Erythroblast (primary cell): Measurements from ENCODE around the gene RNF17.

ENCODE experiments used
- GATA1 ChIP-seq: IDR thresholded peaks from 2 replicates; pipeline ENCODE4 v1.6.1; 2011; ENCODE audit warnings: low read depth, mild to moderate bottlenecking, control low read depth, low read length, moderate library complexity
- POLR2A ChIP-seq: IDR thresholded peaks from 2 replicates; pipeline ENCODE4 v1.6.1; 2011; ENCODE audit warnings: mild to moderate bottlenecking, low read length

GRCh38 chr13:24854311-24854710 is 90.3 kb downstream of the RNF17 start:
- TF ChIP-seq POLR2A (no peak), GATA1 (no peak)
